ENCODE results near the gene PRKAR1B. TPM values are rescaled to one million over a fixed set of nuclear protein-coding genes. Genes with fewer than 3 reads are reported as not detected.

The PRKAR1B gene
- total RNA-seq, 2 experiments from 2014 or later = 22.5 to 41.6 TPM

DNA sequence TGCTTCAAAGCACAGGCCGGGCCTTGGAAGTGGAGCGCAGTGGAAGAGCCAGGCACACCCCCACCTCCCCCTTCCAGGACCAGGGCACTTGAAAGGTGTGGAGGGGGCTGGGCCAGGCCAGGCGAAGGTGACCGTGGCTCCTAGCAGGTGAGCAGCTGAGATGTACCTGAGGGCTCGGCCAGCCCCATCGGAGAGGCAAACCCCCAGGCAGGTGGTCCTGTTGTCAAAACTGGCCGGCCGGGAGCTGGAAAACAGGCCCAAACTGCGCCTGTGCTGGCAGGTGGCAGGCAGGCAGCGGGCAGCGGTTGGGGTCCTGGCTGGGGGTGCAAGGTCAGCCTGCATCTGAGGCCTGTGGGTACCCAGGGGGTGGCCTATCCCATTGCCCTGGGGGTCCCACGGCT, 97.0 kb downstream of the PRKAR1B start:
- no peak for DNase-seq (ENCODE audit: low spot score)
- no peaks in the 10 kb centered on the region for H3K9me2 ChIP-seq (ENCODE audit: insufficient read depth, low read length)
- TF ChIP-seq EZH2phosphoT487 (IDR thresholded peaks at IDR 0.05; ENCODE audit: borderline replicate concordance, low read depth, low read length) = no peak
- TF ChIP-seq, protein P1, sequence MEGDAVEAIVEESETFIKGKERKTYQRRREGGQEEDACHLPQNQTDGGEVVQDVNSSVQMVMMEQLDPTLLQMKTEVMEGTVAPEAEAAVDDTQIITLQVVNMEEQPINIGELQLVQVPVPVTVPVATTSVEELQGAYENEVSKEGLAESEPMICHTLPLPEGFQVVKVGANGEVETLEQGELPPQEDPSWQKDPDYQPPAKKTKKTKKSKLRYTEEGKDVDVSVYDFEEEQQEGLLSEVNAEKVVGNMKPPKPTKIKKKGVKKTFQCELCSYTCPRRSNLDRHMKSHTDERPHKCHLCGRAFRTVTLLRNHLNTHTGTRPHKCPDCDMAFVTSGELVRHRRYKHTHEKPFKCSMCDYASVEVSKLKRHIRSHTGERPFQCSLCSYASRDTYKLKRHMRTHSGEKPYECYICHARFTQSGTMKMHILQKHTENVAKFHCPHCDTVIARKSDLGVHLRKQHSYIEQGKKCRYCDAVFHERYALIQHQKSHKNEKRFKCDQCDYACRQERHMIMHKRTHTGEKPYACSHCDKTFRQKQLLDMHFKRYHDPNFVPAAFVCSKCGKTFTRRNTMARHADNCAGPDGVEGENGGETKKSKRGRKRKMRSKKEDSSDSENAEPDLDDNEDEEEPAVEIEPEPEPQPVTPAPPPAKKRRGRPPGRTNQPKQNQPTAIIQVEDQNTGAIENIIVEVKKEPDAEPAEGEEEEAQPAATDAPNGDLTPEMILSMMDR (conservative IDR thresholded peaks at IDR 0.05; ENCODE audit: low read length) = no peak
- H4K20me1 ChIP-seq (ENCODE audit: insufficient read depth, low read length) = no peaks in the 10 kb centered on the region
- CTCF ChIA-PET (ENCODE audit: unreplicated experiment) = no interaction called here
- H3K4me2 ChIP-seq (ENCODE audit: low read length) = no peak overlapping the region
- H3K9me3 ChIP-seq (ENCODE audit: low read length) = no peaks in the 10 kb centered on the region
- POLR2A ChIA-PET = no interaction called here
- no peak overlapping the region for H3K4me3 ChIP-seq (ENCODE audit: low read depth, low read length, poor library complexity, severe bottlenecking)
- H3K36me3 ChIP-seq (ENCODE audit: insufficient read depth, low read length) = no peaks in the 10 kb centered on the region
- H3K27ac ChIP-seq (ENCODE audit: low read depth, low read length, poor library complexity, severe bottlenecking) = no peak overlapping the region
- BruUV-seq (replicated peaks) = no TSS peak
- H3K79me2 ChIP-seq (ENCODE audit: insufficient read depth, low read depth, low read length) = no peaks in the 10 kb centered on the region
- no peak overlapping the region for H2AFZ ChIP-seq (ENCODE audit: low read length)
- H3K4me1 ChIP-seq (ENCODE audit: insufficient read depth, low read length, poor library complexity, severe bottlenecking) = no peaks in the 10 kb centered on the region
- intact Hi-C loops (cut with micrococcal nuclease; ENCODE audit: unreplicated experiment) = no loop called here

DNA sequence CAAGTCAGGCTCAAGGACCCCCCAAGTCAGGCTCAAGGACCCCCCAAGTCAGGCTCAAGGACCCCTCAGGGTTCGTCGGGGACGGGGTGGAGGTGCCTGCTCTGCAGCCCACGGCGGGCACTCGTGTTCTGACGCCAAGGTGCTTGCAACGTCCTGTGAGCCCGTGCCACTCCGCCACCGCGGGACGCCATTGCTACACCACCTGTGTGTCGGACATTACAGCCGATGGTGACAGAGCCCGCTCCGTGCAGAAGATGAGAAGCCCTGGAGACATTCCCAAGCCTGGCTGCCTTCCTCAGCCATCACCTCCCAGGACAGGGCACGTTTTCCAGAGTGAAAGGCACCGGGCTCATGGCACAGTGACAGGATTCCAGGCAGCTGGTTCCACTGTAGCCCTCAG, 98.3 kb downstream of the PRKAR1B start:
- CTCF ChIA-PET (ENCODE audit: unreplicated experiment) = no interaction called here
- H3K36me3 ChIP-seq (ENCODE audit: insufficient read depth, low read length) = no peaks in the 10 kb centered on the region
- H3K4me1 ChIP-seq (ENCODE audit: insufficient read depth, low read length, poor library complexity, severe bottlenecking) = no peaks in the 10 kb centered on the region
- no peak overlapping the region for H3K4me3 ChIP-seq (ENCODE audit: low read depth, low read length, poor library complexity, severe bottlenecking)
- H2AFZ ChIP-seq (ENCODE audit: low read length) = no peak overlapping the region
- no peaks in the 10 kb centered on the region for H4K20me1 ChIP-seq (ENCODE audit: insufficient read depth, low read length)
- H3K9me3 ChIP-seq (ENCODE audit: low read length) = no peaks in the 10 kb centered on the region
- no peak overlapping the region for H3K4me2 ChIP-seq (ENCODE audit: low read length)
- no peak for DNase-seq (ENCODE audit: low spot score)
- no peak overlapping the region for H3K27ac ChIP-seq (ENCODE audit: low read depth, low read length, poor library complexity, severe bottlenecking)
- no TSS peak for BruUV-seq (replicated peaks)
- TF ChIP-seq, protein P1 (conservative IDR thresholded peaks at IDR 0.05; ENCODE audit: low read length) = no peak
- TF ChIP-seq EZH2phosphoT487 (IDR thresholded peaks at IDR 0.05; ENCODE audit: borderline replicate concordance, low read depth, low read length) = no peak
- intact Hi-C loops (cut with micrococcal nuclease; ENCODE audit: unreplicated experiment) = no loop called here
- no peaks in the 10 kb centered on the region for H3K79me2 ChIP-seq (ENCODE audit: insufficient read depth, low read depth, low read length)
- no peaks in the 10 kb centered on the region for H3K9me2 ChIP-seq (ENCODE audit: insufficient read depth, low read length)
- POLR2A ChIA-PET = no interaction called here

DNA sequence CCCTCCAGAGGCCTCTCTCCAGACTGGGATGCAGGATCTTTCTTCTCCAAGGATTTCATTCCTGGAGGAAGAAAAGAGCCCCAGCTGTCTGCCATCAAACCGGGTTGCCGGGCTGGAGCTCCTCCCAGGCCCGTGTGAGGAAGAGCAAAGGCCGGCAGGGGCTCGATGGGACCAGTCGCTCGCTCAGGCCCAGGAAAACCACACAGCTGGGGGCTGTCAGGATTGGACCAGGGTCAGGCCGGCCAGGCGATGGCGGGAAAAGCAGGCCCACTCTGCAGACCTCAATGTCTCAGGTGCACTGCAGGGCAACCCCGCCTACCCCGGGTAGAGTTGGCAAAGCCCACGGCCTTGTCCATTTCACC, 98.7 kb downstream of the PRKAR1B start:
- no peaks in the 10 kb centered on the region for H3K9me2 ChIP-seq (ENCODE audit: insufficient read depth, low read length)
- ChIA-PET POLR2A (no interaction called here), CTCF (ENCODE audit: unreplicated experiment) (no interaction called here)
- H3K4me1 ChIP-seq (ENCODE audit: insufficient read depth, low read length, poor library complexity, severe bottlenecking) = no peaks in the 10 kb centered on the region
- no peak overlapping the region for H3K4me2 ChIP-seq (ENCODE audit: low read length)
- intact Hi-C loops (cut with micrococcal nuclease; ENCODE audit: unreplicated experiment) = no loop called here
- H3K79me2 ChIP-seq (ENCODE audit: insufficient read depth, low read depth, low read length) = no peaks in the 10 kb centered on the region
- no peak overlapping the region for H3K4me3 ChIP-seq (ENCODE audit: low read depth, low read length, poor library complexity, severe bottlenecking)
- H3K36me3 ChIP-seq (ENCODE audit: insufficient read depth, low read length) = peaks cover 4% of the 10 kb centered on the region; the same call in 1 of the 2 replicates
- no peaks in the 10 kb centered on the region for H3K9me3 ChIP-seq (ENCODE audit: low read length)
- no peak for DNase-seq (ENCODE audit: low spot score)
- H3K27ac ChIP-seq (ENCODE audit: low read depth, low read length, poor library complexity, severe bottlenecking) = no peak overlapping the region
- no TSS peak for BruUV-seq (replicated peaks)
- H2AFZ ChIP-seq (ENCODE audit: low read length) = no peak overlapping the region
- H4K20me1 ChIP-seq (ENCODE audit: insufficient read depth, low read length) = no peaks in the 10 kb centered on the region
- no peak for TF ChIP-seq EZH2phosphoT487 (IDR thresholded peaks at IDR 0.05; ENCODE audit: borderline replicate concordance, low read depth, low read length)
- TF ChIP-seq, protein P1 (conservative IDR thresholded peaks at IDR 0.05; ENCODE audit: low read length) = no peak
